Neural progenitor cell (in vitro differentiated cells): ENCODE results near the gene AGRP.

Source experiments
- CTCF ChIP-seq: fragments of 200-600 bp; sonication (generic); IDR thresholded peaks from 2 replicates; pipeline ENCODE4 v1.5.1; 2017; ENCODE audit warnings: antibody characterized with exemption, mild to moderate bottlenecking
- EZH2 ChIP-seq: fragments of 200-600 bp; sonication (generic); IDR thresholded peaks from 2 replicates; pipeline ENCODE4 v1.6.1; 2017; ENCODE audit warnings: antibody characterized with exemption, mild to moderate bottlenecking, moderate library complexity
- EZH2phosphoT487 ChIP-seq: fragments of 200-600 bp; sonication (generic); IDR thresholded peaks from 2 replicates; pipeline ENCODE4 v1.6.1; 2017; ENCODE audit warnings: antibody characterized with exemption

GRCh38 chr16:67466581-67466980, 16.8 kb downstream of the AGRP start:
- TF ChIP-seq CTCF (no peak), EZH2 (no peak), EZH2phosphoT487 (no peak)
